Fibroblast of the conjunctiva (primary cell): ENCODE measurements around the gene FRMD4A.
"Not testable (repeated sequence)": the region's sequence is repeated elsewhere in the genome, so short reads cannot be mapped to it uniquely, and the experiment has no call there.

Source experiments
- DNase-seq: peaks from one replicate; pipeline ENCODE4 v3.0.0-alpha.2; 2010; ENCODE audit warnings: low read depth

The FRMD4A gene

GRCh38 chr10:14099885-14100284, 230.8 kb downstream of the FRMD4A start:
- no peak for DNase-seq

GRCh38 chr10:14093730-14094484, 236.8 kb downstream of the FRMD4A start:
- DNase-seq: peak; percentile 33

- DNase-seq: no peak
Measured at GRCh38 chr10:14092799-14093198, 237.9 kb downstream of the FRMD4A start.

- DNase-seq: no peak
Measured at GRCh38 chr10:14089556-14090292, 241.0 kb downstream of the FRMD4A start.

GRCh38 chr10:14087566-14087965, 243.2 kb downstream of the FRMD4A start:
- no peak for DNase-seq

- no peak for DNase-seq
Measured at GRCh38 chr10:14086596-14086995, 244.1 kb downstream of the FRMD4A start.

- DNase-seq: no peak
Measured at GRCh38 chr10:14084875-14085274, 245.8 kb downstream of the FRMD4A start.

- DNase-seq: no peak
Measured at GRCh38 chr10:14080795-14081194, 249.9 kb downstream of the FRMD4A start.

GRCh38 chr10:14077430-14077829, 253.3 kb downstream of the FRMD4A start:
- DNase-seq: no peak

- DNase-seq: peak; percentile 99
Measured at GRCh38 chr10:14074062-14074884, 256.5 kb downstream of the FRMD4A start.

- no peak for DNase-seq
Measured at GRCh38 chr10:14072541-14072940, 258.2 kb downstream of the FRMD4A start.

GRCh38 chr10:14071956-14072355, 258.8 kb downstream of the FRMD4A start:
- no peak for DNase-seq

- no peak for DNase-seq
Measured at GRCh38 chr10:14068601-14069250, 262.0 kb downstream of the FRMD4A start.

GRCh38 chr10:14067638-14068037, 263.1 kb downstream of the FRMD4A start:
- DNase-seq: not testable (repeated sequence)

- DNase-seq: no peak
Measured at GRCh38 chr10:14066106-14066505, 264.6 kb downstream of the FRMD4A start.

- DNase-seq: peak; percentile 63
Measured at GRCh38 chr10:14063531-14064285, 267.0 kb downstream of the FRMD4A start.

GRCh38 chr10:14062528-14063260, 268.0 kb downstream of the FRMD4A start:
- DNase-seq: no peak

GRCh38 chr10:14060320-14061070, 270.2 kb downstream of the FRMD4A start:
- DNase-seq: no peak

- DNase-seq: peak; percentile 53
Measured at GRCh38 chr10:14056610-14057332, 274.0 kb downstream of the FRMD4A start.
